Measurements from ENCODE around the gene FXYD5. TPM values are rescaled to one million over a fixed set of nuclear protein-coding genes. Genes with fewer than 3 reads are reported as not detected.
A peak's percentile ranks its signal among the peaks of the same experiment; 100 is the strongest.

The FXYD5 gene
- total RNA-seq, result 135 and 153 TPM in 2 replicates

DNA sequence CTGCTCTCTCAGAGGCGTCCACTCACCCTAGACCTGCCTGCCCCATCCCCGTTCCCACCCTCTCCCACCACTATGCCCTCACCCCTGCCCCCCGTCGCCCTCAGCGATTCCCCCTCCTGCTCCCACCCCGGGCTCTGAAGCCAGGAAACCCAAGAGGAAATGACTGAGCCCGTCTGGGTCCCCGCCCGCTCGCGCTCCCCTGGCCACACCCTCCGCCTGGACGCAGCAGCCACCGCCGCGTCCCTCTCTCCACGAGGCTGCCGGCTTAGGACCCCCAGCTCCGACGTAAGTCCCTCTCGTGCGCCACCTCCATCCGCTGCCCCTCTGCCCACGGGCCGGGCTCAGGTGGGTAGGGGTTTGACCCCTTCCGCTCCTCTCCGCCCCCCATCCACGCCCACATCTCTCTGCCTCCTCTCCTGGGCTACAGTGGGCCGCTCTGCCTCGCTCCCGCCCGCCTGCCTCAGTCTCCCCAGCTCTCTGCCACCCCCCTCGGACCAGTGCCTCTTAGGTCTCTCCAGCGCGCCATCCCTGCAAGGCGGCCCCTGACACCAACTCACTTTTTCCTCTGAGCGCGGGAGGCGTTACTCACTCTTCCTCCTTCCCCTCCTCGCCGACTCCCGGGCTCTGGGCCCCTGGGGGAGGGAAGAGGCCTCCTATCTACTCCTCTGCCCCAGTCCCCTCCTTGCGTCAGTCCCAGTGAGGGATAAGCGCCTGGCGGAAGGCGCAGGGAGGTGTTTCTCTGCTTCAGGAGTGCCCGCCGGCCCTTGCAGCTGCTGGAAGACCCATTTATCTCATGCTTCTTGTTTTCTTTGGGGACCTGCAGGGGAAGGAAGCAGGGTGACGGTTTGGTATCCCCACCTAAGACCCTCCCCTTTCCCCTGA, at the start of gene FXYD5:
Gene FXYD5 (plus strand): TSS at position 211 of the 882 bp plus-strand sequence. CDS start 816 bp downstream, outside the sequence.
- DNase-seq (ENCODE audit: low read depth), result no peak
- TF ChIP-seq, protein P1, sequence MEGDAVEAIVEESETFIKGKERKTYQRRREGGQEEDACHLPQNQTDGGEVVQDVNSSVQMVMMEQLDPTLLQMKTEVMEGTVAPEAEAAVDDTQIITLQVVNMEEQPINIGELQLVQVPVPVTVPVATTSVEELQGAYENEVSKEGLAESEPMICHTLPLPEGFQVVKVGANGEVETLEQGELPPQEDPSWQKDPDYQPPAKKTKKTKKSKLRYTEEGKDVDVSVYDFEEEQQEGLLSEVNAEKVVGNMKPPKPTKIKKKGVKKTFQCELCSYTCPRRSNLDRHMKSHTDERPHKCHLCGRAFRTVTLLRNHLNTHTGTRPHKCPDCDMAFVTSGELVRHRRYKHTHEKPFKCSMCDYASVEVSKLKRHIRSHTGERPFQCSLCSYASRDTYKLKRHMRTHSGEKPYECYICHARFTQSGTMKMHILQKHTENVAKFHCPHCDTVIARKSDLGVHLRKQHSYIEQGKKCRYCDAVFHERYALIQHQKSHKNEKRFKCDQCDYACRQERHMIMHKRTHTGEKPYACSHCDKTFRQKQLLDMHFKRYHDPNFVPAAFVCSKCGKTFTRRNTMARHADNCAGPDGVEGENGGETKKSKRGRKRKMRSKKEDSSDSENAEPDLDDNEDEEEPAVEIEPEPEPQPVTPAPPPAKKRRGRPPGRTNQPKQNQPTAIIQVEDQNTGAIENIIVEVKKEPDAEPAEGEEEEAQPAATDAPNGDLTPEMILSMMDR (IDR thresholded peaks at IDR 0.05; ENCODE audit: insufficient read depth, low read length, poor library complexity, severe bottlenecking), result peak; percentile 5

DNA sequence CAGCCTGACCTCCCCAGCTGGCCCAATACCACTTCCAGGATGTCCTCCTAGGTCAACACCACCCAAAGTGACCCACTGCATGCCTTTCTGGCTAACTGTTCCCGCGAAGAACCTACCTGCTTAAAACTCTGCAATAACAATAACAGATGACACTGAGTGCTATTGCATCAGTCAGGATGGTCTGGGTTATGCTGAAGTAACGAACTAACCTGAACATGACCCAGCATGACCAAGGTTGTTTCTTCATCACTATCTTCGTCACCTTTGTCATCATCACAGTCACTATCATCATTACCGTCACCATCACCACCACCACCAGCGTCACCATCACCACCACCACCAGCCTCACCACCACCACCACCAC, 49.5 kb upstream of the FXYD5 start:
- peaks cover 10% of the 10 kb centered on the region for H3K27me3 ChIP-seq (ENCODE audit: control insufficient read depth, insufficient read depth, low read length)
- no peaks in the 10 kb centered on the region for H3K36me3 ChIP-seq (ENCODE audit: control insufficient read depth, insufficient read depth, low read length)
- no peak overlapping the region for H3K4me3 ChIP-seq (ENCODE audit: low read depth, low read length)
- TF ChIP-seq, protein P1 (IDR thresholded peaks at IDR 0.05; ENCODE audit: insufficient read depth, low read length, poor library complexity, severe bottlenecking), result no peak
- no peak for DNase-seq (ENCODE audit: low read depth)

More for the DNA sequence above, at the start of gene FXYD5:
- Histone ChIP-seq H3K36me3 (ENCODE audit: control insufficient read depth, insufficient read depth, low read length) (no peaks in the 10 kb centered on the region), H3K27me3 (ENCODE audit: control insufficient read depth, insufficient read depth, low read length) (peaks cover 3% of the 10 kb centered on the region), H3K4me3 (ENCODE audit: low read depth, low read length) (peak within 1 kb of the TSS; percentile 53)

- DNase-seq (ENCODE audit: low read depth), result no peak
- TF ChIP-seq, protein P1 (IDR thresholded peaks at IDR 0.05; ENCODE audit: insufficient read depth, low read length, poor library complexity, severe bottlenecking), result no peak
- Histone ChIP-seq H3K36me3 (ENCODE audit: control insufficient read depth, insufficient read depth, low read length) (no peaks in the 10 kb centered on the region), H3K27me3 (ENCODE audit: control insufficient read depth, insufficient read depth, low read length) (peaks cover 10% of the 10 kb centered on the region), H3K4me3 (ENCODE audit: low read depth, low read length) (no peak overlapping the region)
Observed at GRCh38 chr19:35105411-35106290, 48.9 kb upstream of the FXYD5 start.

- TF ChIP-seq, protein P1 (IDR thresholded peaks at IDR 0.05; ENCODE audit: insufficient read depth, low read length, poor library complexity, severe bottlenecking), result no peak
- Histone ChIP-seq H3K4me3 (ENCODE audit: low read depth, low read length) (no peak overlapping the region), H3K36me3 (ENCODE audit: control insufficient read depth, insufficient read depth, low read length) (no peaks in the 10 kb centered on the region), H3K27me3 (ENCODE audit: control insufficient read depth, insufficient read depth, low read length) (peaks cover 10% of the 10 kb centered on the region)
- no peak for DNase-seq (ENCODE audit: low read depth)
Observed at GRCh38 chr19:35106291-35106583, 48.3 kb upstream of the FXYD5 start.

GRCh38 chr19:35106898-35107541, 47.5 kb upstream of the FXYD5 start:
- DNase-seq (ENCODE audit: low read depth), result no peak
- TF ChIP-seq, protein P1 (IDR thresholded peaks at IDR 0.05; ENCODE audit: insufficient read depth, low read length, poor library complexity, severe bottlenecking), result no peak
- H3K4me3 ChIP-seq (ENCODE audit: low read depth, low read length), result no peak overlapping the region
- H3K27me3 ChIP-seq (ENCODE audit: control insufficient read depth, insufficient read depth, low read length), result peaks cover 10% of the 10 kb centered on the region
- no peaks in the 10 kb centered on the region for H3K36me3 ChIP-seq (ENCODE audit: control insufficient read depth, insufficient read depth, low read length)
